ENCODE data around the gene METTL24.
"Not testable (repeated sequence)": the region's sequence is repeated elsewhere in the genome, so short reads cannot be mapped to it uniquely, and the experiment has no call there.

The METTL24 gene

GRCh38 chr6:110315207-110315868 is 42.8 kb downstream of the METTL24 start:
- no peak for DNase-seq (ENCODE audit: low spot score)

DNA sequence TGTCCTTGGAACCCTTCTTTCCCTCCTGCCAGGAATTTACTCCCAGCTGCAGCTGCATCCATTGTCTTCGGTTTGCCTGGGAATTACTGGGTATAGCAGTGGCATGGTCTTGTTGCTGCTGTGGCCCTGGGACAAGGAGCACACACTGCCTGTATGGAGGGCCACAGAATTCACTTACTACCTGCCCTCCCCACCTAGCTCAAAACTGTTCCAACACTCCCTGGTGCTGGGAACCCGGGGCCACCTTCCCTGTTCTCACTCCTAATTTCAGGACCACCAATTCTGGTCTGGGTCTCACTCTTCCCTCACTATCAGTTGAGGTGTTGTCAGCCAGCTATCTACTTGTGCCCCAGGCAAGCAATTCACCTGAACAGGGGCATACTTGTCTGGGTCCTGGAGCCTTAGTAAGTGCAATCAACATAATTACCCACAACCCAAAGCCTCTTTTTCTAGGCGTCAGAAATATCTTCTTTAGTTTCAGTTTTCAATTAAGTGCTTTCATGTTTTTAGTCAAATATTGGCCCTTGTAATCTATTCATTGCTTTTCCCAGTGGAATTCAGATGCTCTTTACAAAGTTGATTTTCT is 47.2 kb downstream of the METTL24 start:
- no peak for DNase-seq (ENCODE audit: low spot score)

DNA sequence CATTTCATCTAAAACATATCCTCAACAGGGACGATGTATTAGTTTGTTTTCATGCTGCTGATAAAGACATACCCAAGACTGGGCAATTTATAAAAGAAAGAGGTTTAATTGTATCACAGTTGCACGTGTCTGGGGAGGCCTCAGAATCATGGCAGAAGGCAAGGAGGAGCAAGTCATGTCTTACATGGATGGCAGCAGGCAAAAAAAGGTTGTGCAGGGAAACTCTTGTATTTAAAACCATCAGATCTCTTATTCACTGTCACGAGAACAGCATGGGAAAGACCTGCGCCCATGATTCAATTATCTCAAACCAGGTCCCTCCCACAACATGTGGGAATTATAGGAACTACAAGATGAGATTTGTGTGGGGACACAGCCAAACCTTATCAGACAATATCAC is 48.7 kb downstream of the METTL24 start:
- DNase-seq (ENCODE audit: low spot score): not testable (repeated sequence)

- DNase-seq (ENCODE audit: low spot score): no peak
Measured at GRCh38 chr6:110307368-110307767, 50.8 kb downstream of the METTL24 start.

GRCh38 chr6:110305832-110306231 is 52.3 kb downstream of the METTL24 start:
- not testable (repeated sequence) for DNase-seq (ENCODE audit: low spot score)

DNA sequence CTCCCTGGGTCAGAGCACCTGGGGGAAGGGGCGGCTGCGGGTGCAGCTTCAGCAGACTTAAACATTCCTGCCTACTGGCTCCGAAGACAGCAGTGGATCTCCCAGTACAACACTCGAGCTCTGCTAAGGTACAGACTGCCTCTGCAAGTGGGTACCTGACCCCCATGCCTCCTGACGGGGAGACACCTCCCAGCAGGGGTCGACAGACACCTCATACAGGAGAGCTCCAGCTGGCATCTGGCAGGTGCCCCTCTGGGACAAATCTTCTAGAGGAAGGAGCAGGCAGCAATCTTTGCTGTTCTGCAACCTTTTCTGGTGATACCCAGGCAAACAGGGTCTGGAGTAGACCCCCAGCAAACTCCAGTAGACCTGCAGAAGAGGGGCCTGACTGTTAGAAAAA is 54.5 kb downstream of the METTL24 start:
- not testable (repeated sequence) for DNase-seq (ENCODE audit: low spot score)

- DNase-seq (ENCODE audit: low spot score): no peak
Measured at GRCh38 chr6:110298916-110299315, 59.2 kb downstream of the METTL24 start.

- DNase-seq (ENCODE audit: low spot score): no peak
Measured at GRCh38 chr6:110298411-110298810, 59.7 kb downstream of the METTL24 start.

DNA sequence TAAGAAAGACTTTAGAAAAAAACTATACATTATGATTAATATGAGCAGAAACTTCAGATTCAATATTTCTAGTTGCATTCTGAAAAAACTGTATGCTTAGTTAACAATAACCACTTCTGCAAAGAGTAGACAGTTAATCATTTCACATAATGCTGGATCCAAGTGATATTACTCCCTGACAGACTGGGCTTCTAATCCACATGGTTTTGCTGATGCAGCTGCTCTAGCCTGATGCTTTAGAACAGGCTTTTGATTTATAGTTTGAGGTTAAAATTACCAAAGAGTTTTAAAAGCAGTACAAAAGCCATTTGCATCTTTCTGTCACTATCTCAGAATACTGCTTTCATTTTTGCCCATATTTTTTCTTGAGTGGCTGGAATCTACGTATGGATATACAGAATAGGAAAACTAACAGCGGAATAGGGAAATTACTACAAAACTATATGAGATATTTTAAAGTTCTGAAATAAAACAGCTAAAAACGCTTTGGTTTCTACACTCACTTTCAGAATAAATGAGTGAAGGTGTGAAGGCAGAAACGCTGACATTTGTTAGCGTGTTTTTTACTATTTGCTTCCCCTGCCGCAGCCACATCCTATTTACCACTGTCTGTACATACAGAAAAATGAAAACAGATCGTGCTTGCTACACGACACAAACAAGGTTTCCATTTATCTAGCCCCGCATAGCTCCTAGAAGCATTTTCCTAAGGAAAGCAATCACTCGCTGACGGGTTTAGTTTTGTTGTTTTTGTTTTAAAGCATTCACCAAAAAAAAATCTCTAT is 61.7 kb downstream of the METTL24 start:
- DNase-seq (ENCODE audit: low spot score): no peak

DNA sequence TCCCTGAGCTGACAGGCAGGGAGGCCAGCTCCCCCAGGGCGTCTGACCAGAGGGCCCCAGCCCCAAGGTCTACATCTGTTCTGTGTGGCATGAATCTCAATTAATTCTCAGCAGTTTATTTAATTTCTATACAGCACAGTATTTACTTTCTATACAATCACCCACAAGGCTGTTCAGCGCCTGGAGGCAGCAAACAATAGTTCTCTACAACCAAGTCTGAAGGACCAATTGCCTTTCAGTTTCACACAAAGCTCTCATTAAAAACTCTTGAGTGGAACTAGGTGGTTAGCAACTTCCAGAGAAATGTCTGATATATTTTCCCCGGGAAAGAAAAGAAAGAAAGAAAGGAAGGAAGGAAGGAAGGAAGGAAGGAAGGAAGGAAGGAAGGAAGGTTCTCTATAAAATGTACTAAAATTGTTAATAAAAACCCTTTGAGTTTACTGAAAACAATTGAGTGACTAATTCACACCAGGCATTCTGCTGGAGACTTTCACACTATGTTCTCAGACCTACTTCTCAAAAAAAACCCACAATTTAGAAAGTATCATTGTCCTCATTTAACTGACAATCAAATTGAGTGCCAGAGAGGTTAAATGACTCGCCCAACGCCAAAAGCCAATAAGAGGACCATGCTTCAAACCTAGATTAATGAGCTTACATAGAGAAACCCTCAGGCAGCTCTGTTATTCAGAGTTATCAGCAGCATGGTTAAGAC is 62.5 kb downstream of the METTL24 start:
- DNase-seq (ENCODE audit: low spot score): no peak

DNA sequence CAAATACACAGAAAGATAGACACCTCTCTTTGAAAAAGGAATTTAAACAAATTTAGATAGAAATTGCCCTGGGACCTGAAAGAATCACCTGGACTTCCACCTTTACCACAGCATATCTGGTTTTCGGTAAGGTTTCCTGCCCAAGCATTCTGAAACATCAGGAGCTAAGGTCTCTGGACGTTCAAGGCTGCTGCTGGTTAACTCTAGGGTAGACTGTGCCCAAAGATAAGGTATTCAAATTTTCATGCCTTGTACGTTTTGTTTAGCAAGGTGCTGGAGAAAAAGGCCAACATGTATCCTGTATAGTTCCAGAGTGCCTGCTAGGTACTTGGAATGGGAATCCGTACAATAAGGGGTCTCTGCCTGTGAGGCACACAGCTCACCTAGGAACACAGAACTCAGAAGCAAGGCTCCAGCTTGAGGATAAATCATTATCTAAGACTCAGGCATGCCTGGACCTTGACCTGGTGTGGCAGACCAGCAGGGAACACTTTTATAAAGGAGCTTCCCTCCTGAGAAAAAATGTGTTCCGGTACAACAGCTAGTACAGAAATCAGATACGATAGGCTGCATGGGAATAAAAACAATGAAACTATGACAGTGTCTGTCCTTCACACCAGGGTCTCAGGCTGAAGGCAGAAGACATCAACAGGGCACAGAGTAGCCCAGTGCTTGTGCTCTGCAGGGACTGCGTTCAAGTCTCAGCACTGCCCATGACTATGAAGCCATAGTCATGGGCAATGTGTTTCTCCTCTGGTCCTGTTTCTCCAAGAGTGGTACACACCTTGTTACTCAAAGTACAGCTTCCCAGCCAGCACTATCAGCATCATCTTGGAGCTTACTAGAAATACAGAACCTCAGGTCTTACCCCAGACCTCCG is 70.4 kb downstream of the METTL24 start:
- no peak for DNase-seq (ENCODE audit: low spot score)

GRCh38 chr6:110285306-110286060 is 72.7 kb downstream of the METTL24 start:
- no peak for DNase-seq (ENCODE audit: low spot score)

DNA sequence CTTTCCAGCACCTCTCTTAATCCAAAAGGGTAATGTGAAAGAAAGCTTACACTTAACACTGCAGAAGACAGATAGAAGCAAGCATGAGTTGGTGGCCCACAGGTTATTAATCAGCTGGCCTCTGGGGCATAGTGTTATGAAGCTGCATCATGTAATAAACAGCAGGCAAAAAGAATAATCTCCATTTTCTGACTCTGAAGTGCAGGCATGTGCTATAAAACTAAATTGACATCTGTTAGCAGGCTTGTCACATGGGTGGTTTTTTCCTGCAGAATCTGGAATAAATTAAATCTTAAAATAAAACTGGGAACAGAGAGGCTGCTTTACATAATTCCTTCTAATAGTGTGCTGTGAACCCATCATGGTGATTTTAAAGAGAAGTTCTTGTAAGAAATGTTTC is 73.3 kb downstream of the METTL24 start:
- no peak for DNase-seq (ENCODE audit: low spot score)

- DNase-seq (ENCODE audit: low spot score): no peak
Measured at GRCh38 chr6:110283657-110284056, 74.5 kb downstream of the METTL24 start.

- DNase-seq (ENCODE audit: low spot score): no peak
Measured at GRCh38 chr6:110282412-110282811, 75.7 kb downstream of the METTL24 start.

GRCh38 chr6:110277100-110277665 is 81.0 kb downstream of the METTL24 start:
- no peak for DNase-seq (ENCODE audit: low spot score)

DNA sequence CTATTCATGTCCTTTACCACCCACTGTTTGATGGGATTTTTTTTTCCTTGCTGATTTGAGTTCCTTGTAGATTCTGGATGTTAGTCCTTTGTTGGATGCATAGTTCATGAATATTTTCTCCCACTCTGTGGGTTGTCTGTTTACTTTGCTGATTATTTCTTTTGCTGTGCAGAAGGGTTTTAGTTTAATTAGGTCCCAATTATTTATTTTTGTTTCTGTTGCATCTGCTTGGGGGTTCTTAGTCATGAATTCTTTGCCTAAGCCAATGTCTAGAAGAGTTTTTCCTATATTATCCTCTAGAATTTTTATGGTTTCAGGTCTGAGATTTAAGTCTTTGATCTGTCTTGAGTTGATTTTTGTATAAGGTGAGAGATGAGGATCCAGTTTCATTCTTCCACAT is 85.4 kb downstream of the METTL24 start:
- DNase-seq (ENCODE audit: low spot score): not testable (repeated sequence)

DNA sequence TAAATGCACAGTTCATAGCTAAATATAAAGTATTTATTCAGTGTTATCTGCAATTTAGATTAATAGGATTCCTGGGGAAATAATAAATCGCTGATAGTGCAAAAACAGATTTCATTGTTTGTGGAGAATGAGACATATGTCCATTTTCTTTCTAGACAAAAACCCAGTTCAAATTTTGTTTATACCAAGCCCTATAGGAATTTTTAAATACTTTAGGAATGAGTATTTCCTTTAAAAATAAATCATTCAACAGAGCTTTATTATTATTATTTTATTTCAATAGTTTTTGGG is 86.5 kb downstream of the METTL24 start:
- DNase-seq (ENCODE audit: low spot score): no peak

DNA sequence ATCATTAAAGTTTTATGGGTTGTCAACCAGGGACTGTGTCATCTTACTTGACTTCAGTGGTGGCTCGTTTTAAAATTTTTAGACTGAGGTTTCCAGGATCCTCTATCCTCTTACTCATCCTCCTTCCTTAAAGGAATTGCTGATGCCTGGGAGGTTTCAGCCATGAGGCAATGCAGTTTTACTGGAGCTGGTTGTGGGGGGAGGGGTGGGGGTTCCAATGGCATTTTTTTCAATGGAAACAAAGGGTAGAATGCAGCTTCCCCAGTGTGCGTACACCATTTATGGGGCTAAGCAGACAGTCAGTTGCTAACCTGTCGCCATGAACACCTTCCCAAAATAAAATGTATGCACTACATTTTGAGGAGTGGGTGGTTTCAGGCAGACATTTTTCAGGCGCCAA is 88.0 kb downstream of the METTL24 start:
- no peak for DNase-seq (ENCODE audit: low spot score)

- DNase-seq (ENCODE audit: low spot score): no peak
Measured at GRCh38 chr6:110269623-110270022, 88.5 kb downstream of the METTL24 start.

GRCh38 chr6:110266996-110267395 is 91.2 kb downstream of the METTL24 start:
- DNase-seq (ENCODE audit: low spot score): no peak
